GM18867 (cell line): ENCODE measurements around the gene HIVEP1.
"Not testable (repeated sequence)": the region's sequence is repeated elsewhere in the genome, so short reads cannot be mapped to it uniquely, and the experiment has no call there.

Experiments
- ATAC-seq: cut with Tn5 transposase; IDR thresholded peaks from one replicate; pipeline ENCODE4 v1.9.1; 2021; ENCODE audit warnings: mild to moderate bottlenecking, moderate library complexity; ENCODE audit not compliant: unreplicated experiment

Gene HIVEP1

GRCh38 chr6:12151433-12151820 is 139.3 kb downstream of the HIVEP1 start:
- no peak for ATAC-seq

DNA sequence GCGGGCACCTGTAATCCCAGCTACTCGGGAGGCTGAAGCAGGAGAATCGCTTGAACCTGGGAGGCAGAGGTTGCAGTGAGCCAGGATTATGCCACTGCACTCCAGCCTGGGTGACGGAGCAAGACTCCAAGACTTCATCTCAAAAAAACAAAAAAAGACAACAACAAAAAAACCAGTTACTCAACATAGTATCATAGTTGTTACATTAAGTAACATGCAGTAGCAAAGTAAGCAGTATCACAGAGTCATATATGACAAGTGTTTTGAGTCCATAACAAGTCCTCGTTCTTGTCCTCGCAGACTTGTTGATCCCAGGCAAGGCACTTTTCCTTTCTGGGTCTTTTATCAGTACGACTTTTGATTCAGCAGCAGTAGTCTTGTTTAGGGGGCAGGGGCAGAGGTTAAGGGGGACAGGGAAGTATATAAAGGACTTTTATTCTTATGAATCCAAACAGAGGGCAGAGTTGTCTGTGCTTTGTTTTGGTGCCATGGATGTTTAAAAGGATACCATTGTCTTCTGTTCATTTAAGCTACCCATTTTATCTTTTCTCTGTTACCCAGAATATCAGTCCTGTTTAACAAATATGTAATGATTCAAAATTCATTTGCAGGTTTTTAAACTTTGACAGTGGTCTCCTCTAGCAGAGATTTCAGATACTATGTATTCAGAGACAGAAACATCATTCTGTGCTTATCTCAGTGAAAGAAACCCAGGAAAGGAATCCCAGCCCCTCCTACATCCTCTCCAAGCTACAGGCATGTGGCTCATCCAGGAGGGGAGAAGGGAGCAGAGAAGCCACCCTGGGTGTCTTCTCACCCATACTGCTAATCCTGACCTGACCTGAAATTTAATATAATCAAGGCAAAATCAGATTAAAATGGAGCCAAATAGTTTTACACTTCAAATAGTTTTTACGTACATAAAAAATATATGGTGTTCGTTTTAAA is 140.2 kb downstream of the HIVEP1 start:
- no peak for ATAC-seq

DNA sequence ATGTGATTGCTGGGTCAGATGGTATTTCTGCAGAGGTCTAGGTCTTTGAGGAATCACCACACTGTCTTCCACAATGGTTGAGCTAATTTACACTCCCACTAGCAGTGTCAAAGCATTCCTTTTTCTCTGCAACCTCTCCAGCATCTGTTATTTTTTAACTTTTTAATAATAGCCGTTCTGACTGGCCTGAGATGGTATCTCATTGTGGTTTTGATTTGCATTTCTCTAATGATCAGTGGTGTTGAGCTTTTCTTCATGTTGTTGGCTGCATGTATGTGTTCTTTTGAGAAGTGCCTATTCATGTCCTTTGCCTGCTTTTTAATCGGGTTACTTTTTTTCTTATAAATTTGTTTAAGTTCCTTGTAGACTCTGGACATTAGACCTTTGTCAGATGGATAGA is 143.7 kb downstream of the HIVEP1 start:
- not testable (repeated sequence) for ATAC-seq

DNA sequence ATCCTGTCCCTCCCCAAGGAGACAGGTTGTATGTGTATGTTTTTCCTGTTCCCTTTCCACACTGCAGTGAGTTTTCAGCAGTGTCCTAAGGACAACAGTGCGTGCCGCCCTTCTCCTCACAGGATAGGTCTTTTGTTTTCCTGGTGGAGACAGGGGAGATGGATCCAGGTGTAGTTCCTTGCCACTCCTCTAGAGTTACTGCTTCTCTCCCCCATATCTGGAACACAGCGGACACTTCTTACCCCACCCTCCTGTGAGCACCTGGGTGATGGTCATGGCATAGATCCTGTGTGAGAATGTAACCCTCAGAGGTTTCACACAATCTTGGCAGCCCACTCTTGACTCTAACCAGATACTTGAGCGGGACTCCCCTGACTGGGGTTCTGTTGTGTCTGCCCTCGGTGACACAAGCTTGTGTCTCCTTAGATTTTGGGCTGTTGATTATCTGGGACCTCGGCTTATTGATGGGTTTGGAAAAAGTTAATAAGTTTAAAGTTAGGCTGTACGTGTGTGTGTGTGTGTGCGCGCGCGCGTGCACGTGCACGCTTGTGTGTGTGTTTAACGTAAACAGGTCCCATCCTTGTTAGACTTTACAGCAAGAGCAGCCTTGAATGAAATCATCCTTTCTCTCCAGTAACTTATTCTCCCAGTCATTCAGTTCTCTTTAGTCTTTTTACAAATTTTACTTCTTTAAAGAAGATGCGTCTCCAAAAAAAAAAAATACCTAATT is 146.7 kb downstream of the HIVEP1 start:
- ATAC-seq = no peak

- no peak for ATAC-seq
These were observed 148.2 kb downstream of the HIVEP1 start for GRCh38 chr6:12160326-12160725.

- no peak for ATAC-seq
These were observed 150.1 kb downstream of the HIVEP1 start for GRCh38 chr6:12162213-12162612.

DNA sequence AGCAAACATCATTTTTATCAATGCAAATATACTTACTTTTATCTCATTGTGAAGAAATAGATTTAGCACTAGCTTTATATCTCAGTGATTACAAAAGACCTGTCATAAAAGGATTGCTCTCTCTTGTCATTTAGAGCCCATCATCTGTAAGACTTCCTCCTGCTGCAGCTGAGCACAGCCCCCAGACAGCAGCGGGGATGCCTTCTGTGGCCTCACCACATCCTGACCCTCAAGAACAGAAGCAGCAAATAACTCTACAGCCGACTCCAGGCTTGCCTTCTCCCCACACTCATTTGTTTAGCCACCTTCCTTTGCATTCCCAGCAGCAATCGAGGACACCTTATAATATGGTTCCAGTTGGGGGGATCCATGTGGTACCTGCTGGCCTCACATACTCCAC is 151.0 kb downstream of the HIVEP1 start:
- ATAC-seq = no peak

DNA sequence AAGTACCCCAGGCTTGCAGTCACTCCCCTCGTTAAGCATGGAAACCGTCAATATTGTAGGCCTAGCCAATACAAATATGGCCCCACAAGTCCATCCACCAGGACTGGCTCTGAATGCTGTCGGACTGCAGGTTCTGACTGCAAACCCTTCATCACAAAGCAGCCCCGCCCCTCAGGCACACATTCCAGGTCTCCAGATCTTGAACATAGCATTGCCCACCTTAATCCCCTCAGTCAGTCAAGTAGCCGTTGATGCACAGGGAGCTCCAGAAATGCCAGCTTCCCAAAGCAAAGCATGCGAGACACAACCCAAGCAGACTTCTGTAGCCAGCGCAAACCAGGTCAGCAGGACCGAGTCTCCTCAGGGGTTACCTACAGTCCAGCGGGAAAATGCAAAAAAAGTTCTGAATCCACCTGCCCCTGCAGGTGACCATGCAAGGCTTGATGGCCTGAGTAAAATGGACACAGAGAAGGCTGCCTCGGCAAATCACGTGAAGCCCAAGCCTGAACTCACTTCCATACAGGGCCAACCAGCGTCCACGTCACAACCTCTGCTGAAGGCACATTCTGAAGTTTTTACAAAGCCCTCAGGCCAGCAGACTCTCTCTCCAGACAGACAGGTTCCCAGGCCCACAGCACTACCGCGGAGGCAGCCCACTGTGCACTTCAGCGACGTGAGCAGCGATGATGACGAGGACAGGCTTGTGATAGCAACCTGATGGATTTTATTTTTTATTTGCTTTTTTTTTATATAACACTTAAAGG is 151.8 kb downstream of the HIVEP1 start:
- no peak for ATAC-seq

DNA sequence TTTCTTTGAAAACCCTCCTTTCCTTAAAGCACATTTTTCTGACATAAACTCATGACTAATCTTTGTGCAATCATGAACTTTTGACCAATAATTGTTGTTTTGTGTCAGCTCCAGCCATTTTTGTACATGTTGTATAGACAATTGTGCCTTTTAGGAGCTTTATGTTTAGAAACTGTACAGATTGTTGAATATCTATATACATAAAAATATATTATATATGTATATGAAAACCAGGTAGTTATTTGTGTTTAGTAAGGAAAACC is 152.3 kb downstream of the HIVEP1 start:
- no peak for ATAC-seq

- ATAC-seq = no peak
These were observed 153.2 kb downstream of the HIVEP1 start for GRCh38 chr6:12165297-12165696.

- ATAC-seq = no peak
These were observed 153.7 kb downstream of the HIVEP1 start for GRCh38 chr6:12165722-12166280.

DNA sequence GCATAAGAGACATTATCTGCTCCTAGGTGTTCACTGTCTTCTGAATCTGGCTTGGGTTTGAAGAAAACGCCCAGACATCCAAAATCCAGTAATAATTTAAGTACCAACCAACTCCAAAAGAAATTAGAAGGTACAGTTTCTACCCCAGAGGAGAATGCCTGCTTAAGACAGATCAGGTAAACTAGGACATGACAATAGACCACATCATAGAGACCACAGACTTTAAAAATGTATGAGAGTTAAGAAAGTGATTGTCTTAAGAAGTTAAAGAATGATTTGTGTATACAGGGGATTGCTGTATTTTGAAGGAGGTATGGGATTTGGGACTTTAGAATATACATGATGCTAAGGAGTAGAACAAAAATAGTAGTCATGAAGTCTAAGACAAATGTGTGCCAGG is 157.3 kb downstream of the HIVEP1 start:
- no peak for ATAC-seq

GRCh38 chr6:12170351-12171092 is 158.4 kb downstream of the HIVEP1 start:
- no peak for ATAC-seq

GRCh38 chr6:12171717-12172116 is 159.6 kb downstream of the HIVEP1 start:
- ATAC-seq = no peak

- no peak for ATAC-seq
These were observed 160.5 kb downstream of the HIVEP1 start for GRCh38 chr6:12172572-12172971.

GRCh38 chr6:12173181-12173580 is 161.1 kb downstream of the HIVEP1 start:
- ATAC-seq = no peak

DNA sequence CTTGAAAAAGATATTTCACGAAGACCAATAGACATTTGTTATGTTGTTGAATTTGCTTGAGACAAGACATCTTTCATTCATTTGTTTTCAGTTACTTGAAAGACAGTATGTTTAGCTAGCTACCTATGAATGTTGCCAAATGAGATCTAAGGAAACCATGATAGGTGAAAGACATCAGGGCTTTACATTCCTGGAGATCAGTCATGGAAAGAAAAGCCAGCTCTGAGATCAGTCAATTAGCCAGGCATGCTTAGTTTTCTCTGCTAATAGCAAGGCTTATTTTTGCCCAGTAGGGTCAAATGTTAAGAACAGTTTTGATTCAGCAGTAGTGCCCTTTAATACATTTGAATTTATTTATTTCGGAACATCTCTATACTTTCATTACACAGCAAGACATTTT is 161.5 kb downstream of the HIVEP1 start:
- no peak for ATAC-seq

GRCh38 chr6:12174878-12175277 is 162.8 kb downstream of the HIVEP1 start:
- no peak for ATAC-seq

DNA sequence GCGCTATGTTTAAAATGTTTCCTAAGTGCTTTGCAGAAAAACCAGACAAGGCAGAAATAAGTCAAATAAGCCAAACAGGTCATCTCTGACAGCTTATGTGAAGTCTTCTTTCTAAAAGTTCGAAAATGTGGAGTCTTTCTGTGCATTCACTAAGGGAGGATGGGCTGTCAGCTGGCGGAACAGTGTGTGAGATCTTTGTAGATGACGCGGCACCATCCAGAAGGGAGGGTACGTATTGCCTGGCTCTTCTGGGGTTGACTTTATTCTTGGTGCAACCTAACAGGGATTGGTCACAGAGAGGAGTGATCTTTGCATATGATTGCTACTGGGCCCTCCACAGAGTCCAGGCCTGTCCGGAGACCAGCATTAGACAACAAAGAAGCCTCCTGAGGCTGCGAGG is 163.5 kb downstream of the HIVEP1 start:
- ATAC-seq = no peak

- not testable (repeated sequence) for ATAC-seq
These were observed 164.7 kb downstream of the HIVEP1 start for GRCh38 chr6:12176782-12177181.

DNA sequence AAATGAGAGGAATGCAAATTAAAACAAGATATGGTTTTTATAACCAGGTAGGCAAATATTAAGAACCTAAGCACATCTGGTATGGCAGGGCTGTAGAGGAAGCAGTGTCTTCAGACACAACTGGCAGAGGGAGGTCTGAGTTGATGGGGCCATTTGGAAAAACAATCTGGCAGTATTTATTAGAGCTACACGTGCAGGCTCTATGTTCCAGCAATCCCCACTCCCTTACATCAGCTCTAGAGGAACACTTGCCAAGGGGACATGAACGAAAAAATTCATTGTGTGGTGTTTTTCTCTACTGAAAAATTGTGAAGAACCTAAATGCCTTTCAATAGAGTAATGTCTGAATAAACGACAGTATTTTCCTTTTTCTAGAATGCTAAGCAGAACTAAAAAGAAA is 166.4 kb downstream of the HIVEP1 start:
- no peak for ATAC-seq
